Measurements from ENCODE around the gene TTC39A. TPM values are rescaled to one million over a fixed set of nuclear protein-coding genes. Genes with fewer than 3 reads are reported as not detected.

Gene TTC39A
- total RNA-seq, 1 experiment from 2014 or later: 15.4 TPM

DNA sequence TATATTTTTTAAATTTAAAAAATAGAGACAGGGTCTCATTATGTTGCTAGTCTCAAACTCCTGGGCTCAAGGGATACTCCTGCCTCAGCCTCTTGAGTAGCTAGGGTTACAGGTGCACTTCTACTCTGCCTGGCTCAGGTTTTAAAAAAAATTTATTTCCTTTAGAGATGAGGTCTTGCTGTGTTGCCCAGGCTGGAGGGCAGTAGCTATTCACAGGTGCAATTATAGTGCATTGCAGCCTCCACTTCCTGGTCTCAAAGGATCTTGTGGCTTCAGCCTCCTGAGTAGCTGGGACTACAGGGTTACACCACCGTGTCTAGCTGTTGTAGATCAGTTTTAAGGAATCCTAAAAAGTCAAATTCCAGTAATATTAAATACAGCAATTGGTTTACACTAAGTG is 89.2 kb downstream of the TTC39A start:
- Histone ChIP-seq H3K9me2 (ENCODE audit: insufficient read depth) (no peaks in the 10 kb centered on the region), H3K27me3 (ENCODE audit: insufficient read depth, low read length) (no peaks in the 10 kb centered on the region), H2AFZ (ENCODE audit: low read depth, low read length, poor library complexity, severe bottlenecking) (no peak overlapping the region), H3K9me3 (ENCODE audit: control insufficient read depth in 1 of 2, insufficient read depth in 1 of 2, low read depth in 1 of 2, low read length in 2 of 2) (no peaks in the 10 kb centered on the region), H3K9ac (ENCODE audit: low read length) (no peak overlapping the region), H3K79me2 (ENCODE audit: insufficient read depth, low read length) (peaks cover 96% of the 10 kb centered on the region), H3K4me3 (replicated peaks in 1 of 2; ENCODE audit: low read depth in 1 of 2, low read length in 2 of 2) (no peak overlapping the region), H3K4me2 (ENCODE audit: low read length) (no peak overlapping the region), H4K20me1 (ENCODE audit: insufficient read depth) (peaks cover 15% of the 10 kb centered on the region), H3K4me1 (ENCODE audit: control insufficient read depth in 1 of 2, insufficient read depth in 2 of 2, low read length in 2 of 2) (peaks cover 3 to 9% of the 10 kb centered on the region in 2 experiments; a peak in 3 of 4 replicates), H3K36me3 (ENCODE audit: control insufficient read depth in 1 of 2, insufficient read depth in 2 of 2, low read length in 2 of 2) (no peaks in the 10 kb centered on the region), H3K27ac (ENCODE audit: low read depth, low read length) (no peak overlapping the region)
- RAD21 ChIA-PET (ENCODE audit: low non-redundant PET in 1 of 2, low total read pairs in 2 of 2, uncharacterized antibody in 2 of 2, unreplicated experiment in 2 of 2): no interaction called here
- intact Hi-C loops (cut with micrococcal nuclease): no loop called here
- POLR2A ChIA-PET: interaction anchor here (0.6 kb wide), 1 partner anchor 17 kb away, joined by 5 read pairs; no protein-coding TSS in a partner anchor
- CTCF ChIA-PET: no interaction called here
- no peak for DNase-seq (ENCODE audit: low read depth, low spot score)
- no peak for ATAC-seq
- TF ChIP-seq EZH2 (IDR thresholded peaks at IDR 0.05) (no peak), RAD21 (IDR thresholded peaks at IDR 0.05; ENCODE audit: low read depth) (no peak), TCF7L2 (IDR thresholded peaks at IDR 0.05; ENCODE audit: borderline replicate concordance, extremely low read depth, insufficient read depth, insufficient read length) (no peak), SRF (IDR thresholded peaks at IDR 0.05; ENCODE audit: low read depth) (no peak), POLR2AphosphoS5 (IDR thresholded peaks at IDR 0.05; ENCODE audit: low read depth, low read length) (no peak)
- TF ChIP-seq, protein P1, sequence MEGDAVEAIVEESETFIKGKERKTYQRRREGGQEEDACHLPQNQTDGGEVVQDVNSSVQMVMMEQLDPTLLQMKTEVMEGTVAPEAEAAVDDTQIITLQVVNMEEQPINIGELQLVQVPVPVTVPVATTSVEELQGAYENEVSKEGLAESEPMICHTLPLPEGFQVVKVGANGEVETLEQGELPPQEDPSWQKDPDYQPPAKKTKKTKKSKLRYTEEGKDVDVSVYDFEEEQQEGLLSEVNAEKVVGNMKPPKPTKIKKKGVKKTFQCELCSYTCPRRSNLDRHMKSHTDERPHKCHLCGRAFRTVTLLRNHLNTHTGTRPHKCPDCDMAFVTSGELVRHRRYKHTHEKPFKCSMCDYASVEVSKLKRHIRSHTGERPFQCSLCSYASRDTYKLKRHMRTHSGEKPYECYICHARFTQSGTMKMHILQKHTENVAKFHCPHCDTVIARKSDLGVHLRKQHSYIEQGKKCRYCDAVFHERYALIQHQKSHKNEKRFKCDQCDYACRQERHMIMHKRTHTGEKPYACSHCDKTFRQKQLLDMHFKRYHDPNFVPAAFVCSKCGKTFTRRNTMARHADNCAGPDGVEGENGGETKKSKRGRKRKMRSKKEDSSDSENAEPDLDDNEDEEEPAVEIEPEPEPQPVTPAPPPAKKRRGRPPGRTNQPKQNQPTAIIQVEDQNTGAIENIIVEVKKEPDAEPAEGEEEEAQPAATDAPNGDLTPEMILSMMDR (IDR thresholded peaks at IDR 0.05 in 2 of 3, conservative IDR thresholded peaks at IDR 0.05 in 1 of 3; ENCODE audit: borderline replicate concordance in 1 of 3, insufficient read depth in 1 of 3, low read depth in 2 of 3, low read length in 2 of 3): no peak
- no TSS peak for BruUV-seq (replicated peaks)

DNA sequence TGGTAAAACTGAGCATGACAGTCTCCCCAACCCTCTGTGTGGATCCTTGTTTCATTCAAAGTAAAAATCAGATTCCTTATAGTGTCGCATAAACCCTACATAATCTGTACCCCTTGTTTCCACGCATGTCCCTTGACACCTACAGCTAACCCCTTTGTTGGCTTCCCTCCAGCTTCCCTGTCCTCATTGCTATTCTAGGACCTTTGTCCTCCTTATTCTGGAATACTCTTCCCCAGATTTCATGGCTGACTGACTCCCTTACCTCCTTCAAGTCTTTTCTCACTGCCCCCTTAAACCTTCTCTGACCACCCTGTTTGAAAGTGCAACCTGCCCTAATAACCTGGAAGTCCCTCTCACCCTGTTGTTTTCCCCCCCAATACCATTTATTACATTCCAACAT is 90.3 kb downstream of the TTC39A start:
- H4K20me1 ChIP-seq (ENCODE audit: insufficient read depth): peaks cover 15% of the 10 kb centered on the region
- no peak overlapping the region for H3K9ac ChIP-seq (ENCODE audit: low read length)
- H3K4me1 ChIP-seq (ENCODE audit: control insufficient read depth in 1 of 2, insufficient read depth in 2 of 2, low read length in 2 of 2): peaks cover 9 to 18% of the 10 kb centered on the region in 2 experiments
- H3K4me2 ChIP-seq (ENCODE audit: low read length): no peak overlapping the region
- intact Hi-C loops (cut with micrococcal nuclease): no loop called here
- POLR2A ChIA-PET: no interaction called here
- H3K4me3 ChIP-seq (replicated peaks in 1 of 2; ENCODE audit: low read depth in 1 of 2, low read length in 2 of 2): no peak overlapping the region
- H3K27me3 ChIP-seq (ENCODE audit: insufficient read depth, low read length): no peaks in the 10 kb centered on the region
- BruUV-seq (replicated peaks): no TSS peak
- no peaks in the 10 kb centered on the region for H3K36me3 ChIP-seq (ENCODE audit: control insufficient read depth in 1 of 2, insufficient read depth in 2 of 2, low read length in 2 of 2)
- no peaks in the 10 kb centered on the region for H3K9me2 ChIP-seq (ENCODE audit: insufficient read depth)
- no peak overlapping the region for H2AFZ ChIP-seq (ENCODE audit: low read depth, low read length, poor library complexity, severe bottlenecking)
- H3K9me3 ChIP-seq (ENCODE audit: control insufficient read depth in 1 of 2, insufficient read depth in 1 of 2, low read depth in 1 of 2, low read length in 2 of 2): no peaks in the 10 kb centered on the region
- no peak for ATAC-seq
- CTCF ChIA-PET: no interaction called here
- H3K27ac ChIP-seq (ENCODE audit: low read depth, low read length): no peak overlapping the region
- H3K79me2 ChIP-seq (ENCODE audit: insufficient read depth, low read length): peaks cover 85% of the 10 kb centered on the region
- RAD21 ChIA-PET (ENCODE audit: low non-redundant PET in 1 of 2, low total read pairs in 2 of 2, uncharacterized antibody in 2 of 2, unreplicated experiment in 2 of 2): no interaction called here
- no peak for DNase-seq (ENCODE audit: low read depth, low spot score)
- TF ChIP-seq RAD21 (IDR thresholded peaks at IDR 0.05; ENCODE audit: low read depth): no peak
- no peak for TF ChIP-seq ZFX (IDR thresholded peaks at IDR 0.05)
- no peak for TF ChIP-seq CBX3 (IDR thresholded peaks at IDR 0.05; ENCODE audit: low read depth)
- TF ChIP-seq EZH2phosphoT487 (IDR thresholded peaks at IDR 0.05; ENCODE audit: borderline replicate concordance): no peak
- TF ChIP-seq JUND (IDR thresholded peaks at IDR 0.05): no peak
- TF ChIP-seq FOSL1 (IDR thresholded peaks at IDR 0.05; ENCODE audit: low read depth): no peak
- TF ChIP-seq SRF (IDR thresholded peaks at IDR 0.05; ENCODE audit: low read depth): no peak
- no peak for TF ChIP-seq SIN3A (IDR thresholded peaks at IDR 0.05; ENCODE audit: low read depth)
- TF ChIP-seq ZNF274 (IDR thresholded peaks at IDR 0.05; ENCODE audit: low read depth, low read length): no peak
- TF ChIP-seq CEBPB (IDR thresholded peaks at IDR 0.05; ENCODE audit: low read depth): no peak
- TF ChIP-seq, protein P2, sequence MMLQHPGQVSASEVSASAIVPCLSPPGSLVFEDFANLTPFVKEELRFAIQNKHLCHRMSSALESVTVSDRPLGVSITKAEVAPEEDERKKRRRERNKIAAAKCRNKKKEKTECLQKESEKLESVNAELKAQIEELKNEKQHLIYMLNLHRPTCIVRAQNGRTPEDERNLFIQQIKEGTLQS (IDR thresholded peaks at IDR 0.05): no peak
- TF ChIP-seq, protein P3, sequence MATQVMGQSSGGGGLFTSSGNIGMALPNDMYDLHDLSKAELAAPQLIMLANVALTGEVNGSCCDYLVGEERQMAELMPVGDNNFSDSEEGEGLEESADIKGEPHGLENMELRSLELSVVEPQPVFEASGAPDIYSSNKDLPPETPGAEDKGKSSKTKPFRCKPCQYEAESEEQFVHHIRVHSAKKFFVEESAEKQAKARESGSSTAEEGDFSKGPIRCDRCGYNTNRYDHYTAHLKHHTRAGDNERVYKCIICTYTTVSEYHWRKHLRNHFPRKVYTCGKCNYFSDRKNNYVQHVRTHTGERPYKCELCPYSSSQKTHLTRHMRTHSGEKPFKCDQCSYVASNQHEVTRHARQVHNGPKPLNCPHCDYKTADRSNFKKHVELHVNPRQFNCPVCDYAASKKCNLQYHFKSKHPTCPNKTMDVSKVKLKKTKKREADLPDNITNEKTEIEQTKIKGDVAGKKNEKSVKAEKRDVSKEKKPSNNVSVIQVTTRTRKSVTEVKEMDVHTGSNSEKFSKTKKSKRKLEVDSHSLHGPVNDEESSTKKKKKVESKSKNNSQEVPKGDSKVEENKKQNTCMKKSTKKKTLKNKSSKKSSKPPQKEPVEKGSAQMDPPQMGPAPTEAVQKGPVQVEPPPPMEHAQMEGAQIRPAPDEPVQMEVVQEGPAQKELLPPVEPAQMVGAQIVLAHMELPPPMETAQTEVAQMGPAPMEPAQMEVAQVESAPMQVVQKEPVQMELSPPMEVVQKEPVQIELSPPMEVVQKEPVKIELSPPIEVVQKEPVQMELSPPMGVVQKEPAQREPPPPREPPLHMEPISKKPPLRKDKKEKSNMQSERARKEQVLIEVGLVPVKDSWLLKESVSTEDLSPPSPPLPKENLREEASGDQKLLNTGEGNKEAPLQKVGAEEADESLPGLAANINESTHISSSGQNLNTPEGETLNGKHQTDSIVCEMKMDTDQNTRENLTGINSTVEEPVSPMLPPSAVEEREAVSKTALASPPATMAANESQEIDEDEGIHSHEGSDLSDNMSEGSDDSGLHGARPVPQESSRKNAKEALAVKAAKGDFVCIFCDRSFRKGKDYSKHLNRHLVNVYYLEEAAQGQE (IDR thresholded peaks at IDR 0.05; ENCODE audit: low read depth): no peak
